DND-41 (cell line): ENCODE measurements around the gene TRIM9.

Experiments used
- ATAC-seq: fragments of 200-7000 bp; cut with Tn5 transposase; 3 replicates; pipeline ENCODE4 v1.9.1; 2021; ENCODE audit warnings: low read depth; ENCODE audit not compliant: insufficient read depth
- DNase-seq: peaks from one replicate; pipeline ENCODE4 v3.0.0-alpha.2; 2020
- H2AFZ ChIP-seq: 2 replicates; pipeline ENCODE4 v1.6.0; 2012; ENCODE audit warnings: low read depth, low read length
- H3K27ac ChIP-seq: 2 replicates; pipeline ENCODE4 v1.5.1; 2012; ENCODE audit warnings: low read length, inconsistent platforms
- H3K27me3 ChIP-seq: fragments of 200-600 bp; sonication (generic); 2 replicates; pipeline ENCODE4 v1.6.0; 2012; ENCODE audit warnings: low read length, mild to moderate bottlenecking, inconsistent platforms; ENCODE audit not compliant: insufficient read depth, poor library complexity
- H3K36me3 ChIP-seq: 2 replicates; pipeline ENCODE4 v1.5.1; 2012; ENCODE audit warnings: low read length, inconsistent platforms; ENCODE audit not compliant: insufficient read depth
- H3K4me1 ChIP-seq: 2 replicates; pipeline ENCODE4 v1.5.1; 2012; ENCODE audit warnings: mild to moderate bottlenecking, low read length; ENCODE audit not compliant: insufficient read depth
- H3K4me2 ChIP-seq: 2 replicates; pipeline ENCODE4 v1.6.0; 2012; ENCODE audit warnings: mild to moderate bottlenecking, moderate library complexity, low read length, inconsistent platforms; ENCODE audit not compliant: insufficient read depth
- H3K4me3 ChIP-seq, 2 experiments: fragments of 200-600 bp in 1 of 2; shearing (Covaris generic) in 1 of 2; 2 replicates each; pipeline ENCODE4 v1.5.1; 2012 to 2016; ENCODE audit warnings: inconsistent platforms in 2 of 2, low read length in 2 of 2, mild to moderate bottlenecking in 2 of 2, low read depth in 1 of 2, moderate library complexity in 1 of 2
- H3K79me2 ChIP-seq: 2 replicates; pipeline ENCODE4 v1.6.0; 2012; ENCODE audit warnings: low read length, inconsistent platforms; ENCODE audit not compliant: insufficient read depth
- H3K9ac ChIP-seq: 2 replicates; pipeline ENCODE4 v1.6.0; 2012; ENCODE audit warnings: low read depth, mild to moderate bottlenecking, inconsistent platforms, low read length, moderate library complexity
- H3K9me3 ChIP-seq: 2 replicates; pipeline ENCODE4 v1.5.1; 2012; ENCODE audit warnings: low read length, moderate library complexity, mild to moderate bottlenecking, inconsistent platforms; ENCODE audit not compliant: insufficient read depth, severe bottlenecking
- H4K20me1 ChIP-seq: 2 replicates; pipeline ENCODE4 v1.6.0; 2012; ENCODE audit warnings: low read length; ENCODE audit not compliant: insufficient read depth
- EZH2 ChIP-seq: IDR thresholded peaks from 3 replicates; pipeline ENCODE4 v1.6.1; 2012; ENCODE audit warnings: borderline replicate concordance, low read depth, mild to moderate bottlenecking, moderate library complexity, low read length, inconsistent platforms; ENCODE audit not compliant: severe bottlenecking
- TF ChIP-seq, protein P1 (sequence below): IDR thresholded peaks from 2 replicates; pipeline ENCODE4 v1.5.1; 2012; ENCODE audit warnings: borderline replicate concordance, low read length, moderate library complexity, mild to moderate bottlenecking; ENCODE audit not compliant: poor library complexity, severe bottlenecking; ENCODE audit errors: extremely low read depth

TRIM9 gene

DNA sequence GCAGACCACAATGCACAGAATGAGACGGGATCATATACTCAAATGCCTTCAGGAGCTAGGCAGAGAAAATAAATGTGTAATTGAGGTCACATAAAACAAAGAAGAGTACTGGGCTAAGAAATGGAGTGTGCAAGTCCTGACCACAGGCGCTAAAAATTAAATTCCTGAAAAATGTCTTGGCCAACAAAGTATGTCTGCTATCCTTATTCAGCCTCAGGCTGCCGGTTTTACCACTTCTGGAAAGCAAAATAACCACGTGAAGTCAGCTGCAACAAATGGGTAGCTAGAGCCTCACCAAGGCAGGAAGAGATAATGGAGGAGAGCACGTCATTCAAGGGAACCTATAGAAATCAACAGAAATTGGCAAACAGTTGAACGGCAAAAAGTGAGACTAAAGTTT is 153.8 kb downstream of the TRIM9 start:
- no peak overlapping the region for H3K9ac ChIP-seq
- no peak for ATAC-seq

GRCh38 chr14:50937800-50938199 is 157.1 kb downstream of the TRIM9 start:
- Histone ChIP-seq H4K20me1 (no peaks in the 10 kb centered on the region), H3K27me3 (no peaks in the 10 kb centered on the region), H3K9ac (no peak overlapping the region), H3K36me3 (no peaks in the 10 kb centered on the region), H2AFZ (no peak overlapping the region), H3K4me2 (no peak overlapping the region), H3K79me2 (no peaks in the 10 kb centered on the region), H3K4me3 (no peak overlapping the region), H3K9me3 (no peaks in the 10 kb centered on the region), H3K4me1 (no peaks in the 10 kb centered on the region), H3K27ac (no peak overlapping the region)
- DNase-seq (no peak), ATAC-seq (no peak)
- TF ChIP-seq, protein P1, sequence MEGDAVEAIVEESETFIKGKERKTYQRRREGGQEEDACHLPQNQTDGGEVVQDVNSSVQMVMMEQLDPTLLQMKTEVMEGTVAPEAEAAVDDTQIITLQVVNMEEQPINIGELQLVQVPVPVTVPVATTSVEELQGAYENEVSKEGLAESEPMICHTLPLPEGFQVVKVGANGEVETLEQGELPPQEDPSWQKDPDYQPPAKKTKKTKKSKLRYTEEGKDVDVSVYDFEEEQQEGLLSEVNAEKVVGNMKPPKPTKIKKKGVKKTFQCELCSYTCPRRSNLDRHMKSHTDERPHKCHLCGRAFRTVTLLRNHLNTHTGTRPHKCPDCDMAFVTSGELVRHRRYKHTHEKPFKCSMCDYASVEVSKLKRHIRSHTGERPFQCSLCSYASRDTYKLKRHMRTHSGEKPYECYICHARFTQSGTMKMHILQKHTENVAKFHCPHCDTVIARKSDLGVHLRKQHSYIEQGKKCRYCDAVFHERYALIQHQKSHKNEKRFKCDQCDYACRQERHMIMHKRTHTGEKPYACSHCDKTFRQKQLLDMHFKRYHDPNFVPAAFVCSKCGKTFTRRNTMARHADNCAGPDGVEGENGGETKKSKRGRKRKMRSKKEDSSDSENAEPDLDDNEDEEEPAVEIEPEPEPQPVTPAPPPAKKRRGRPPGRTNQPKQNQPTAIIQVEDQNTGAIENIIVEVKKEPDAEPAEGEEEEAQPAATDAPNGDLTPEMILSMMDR = no peak
- TF ChIP-seq EZH2 = no peak

More for the DNA sequence above, 153.8 kb downstream of the TRIM9 start:
- no peaks in the 10 kb centered on the region for H3K36me3 ChIP-seq
- no peaks in the 10 kb centered on the region for H3K9me3 ChIP-seq
- peaks cover 12% of the 10 kb centered on the region for H3K4me1 ChIP-seq
- TF ChIP-seq EZH2 = no peak
- TF ChIP-seq, protein P1 = no peak
- no peak overlapping the region for H2AFZ ChIP-seq
- H3K79me2 ChIP-seq = no peaks in the 10 kb centered on the region
- no peaks in the 10 kb centered on the region for H4K20me1 ChIP-seq
- H3K27ac ChIP-seq = no peak overlapping the region
- no peak overlapping the region for H3K4me3 ChIP-seq
- no peak overlapping the region for H3K4me2 ChIP-seq
- DNase-seq = no peak
- no peaks in the 10 kb centered on the region for H3K27me3 ChIP-seq

DNA sequence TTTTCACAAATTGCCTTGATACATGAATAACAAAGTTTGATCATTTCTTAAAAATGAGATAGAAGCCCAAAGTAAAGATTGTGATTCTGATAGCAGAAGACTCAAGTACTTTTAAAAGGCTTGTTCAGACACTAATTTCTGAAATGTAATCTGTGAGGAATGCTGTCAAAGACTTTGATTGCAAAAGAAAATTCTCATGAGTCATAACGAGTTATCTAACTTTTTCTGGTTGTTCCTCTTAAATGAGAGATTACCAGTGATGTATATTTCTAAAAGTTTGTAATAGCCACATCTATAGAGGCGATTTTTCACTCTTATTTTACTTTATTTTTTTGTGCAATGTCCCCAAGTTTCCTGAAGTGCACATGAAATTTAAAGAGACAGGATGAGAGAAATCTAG is 157.6 kb downstream of the TRIM9 start:
- H3K27me3 ChIP-seq = no peaks in the 10 kb centered on the region
- H3K27ac ChIP-seq = no peak overlapping the region
- DNase-seq = no peak
- no peaks in the 10 kb centered on the region for H3K79me2 ChIP-seq
- ATAC-seq = no peak
- H3K4me3 ChIP-seq = no peak overlapping the region
- no peaks in the 10 kb centered on the region for H3K36me3 ChIP-seq
- no peak overlapping the region for H3K4me2 ChIP-seq
- no peaks in the 10 kb centered on the region for H3K9me3 ChIP-seq
- H3K4me1 ChIP-seq = no peaks in the 10 kb centered on the region
- no peak overlapping the region for H2AFZ ChIP-seq
- H3K9ac ChIP-seq = no peak overlapping the region
- no peaks in the 10 kb centered on the region for H4K20me1 ChIP-seq
- TF ChIP-seq, protein P1 = no peak
- TF ChIP-seq EZH2 = no peak

DNA sequence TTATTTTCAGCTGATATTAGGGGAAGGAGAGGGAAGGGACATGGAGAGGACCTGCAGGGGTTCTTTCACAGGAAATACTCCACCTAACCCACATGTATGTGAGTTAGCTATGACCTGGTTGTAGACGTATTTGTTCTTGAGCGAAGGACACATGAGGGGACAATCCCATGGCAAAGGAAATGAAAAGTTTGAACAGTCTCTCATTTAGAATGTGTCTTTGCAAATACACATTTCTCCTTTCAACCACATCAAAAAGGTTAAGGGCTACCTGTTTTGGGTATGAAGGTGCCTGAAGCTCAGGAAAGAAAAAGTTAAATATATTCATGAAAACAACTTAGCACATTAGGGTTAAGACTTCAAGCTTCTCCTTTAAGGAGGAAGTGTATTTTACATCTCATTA is 158.0 kb downstream of the TRIM9 start:
- Histone ChIP-seq H2AFZ (no peak overlapping the region), H3K4me3 (no peak overlapping the region), H3K36me3 (no peaks in the 10 kb centered on the region), H4K20me1 (no peaks in the 10 kb centered on the region), H3K27ac (no peak overlapping the region), H3K4me1 (no peaks in the 10 kb centered on the region), H3K79me2 (no peaks in the 10 kb centered on the region), H3K4me2 (no peak overlapping the region), H3K9me3 (no peaks in the 10 kb centered on the region), H3K9ac (no peak overlapping the region), H3K27me3 (no peaks in the 10 kb centered on the region)
- TF ChIP-seq, protein P1 = no peak
- TF ChIP-seq EZH2 = no peak
- no peak for ATAC-seq
- no peak for DNase-seq
